GM21360 (cell line): ENCODE results near the gene ZBTB26.
"Not testable (repeated sequence)": the region's sequence is repeated elsewhere in the genome, so short reads cannot be mapped to it uniquely, and the experiment has no call there.

Experiments
- ATAC-seq: cut with Tn5 transposase; IDR thresholded peaks from one replicate; pipeline ENCODE4 v1.9.1; 2021; ENCODE audit warnings: mild to moderate bottlenecking, moderate library complexity; ENCODE audit not compliant: unreplicated experiment

ZBTB26 gene

GRCh38 chr9:122929796-122930354 lies 1.4 kb downstream of the ZBTB26 start:
- ATAC-seq: no peak

- peak; percentile 50 for ATAC-seq
Observed at GRCh38 chr9:122923947-122924346, 7.4 kb downstream of the ZBTB26 start.

- no peak for ATAC-seq
Observed at GRCh38 chr9:122922713-122923112, 8.6 kb downstream of the ZBTB26 start.

GRCh38 chr9:122918310-122918709 lies 13.0 kb downstream of the ZBTB26 start:
- no peak for ATAC-seq

GRCh38 chr9:122912964-122913673 lies 18.2 kb downstream of the ZBTB26 start, which contains the start of gene ZBTB6:
TSS of gene ZBTB6 (minus strand) at chr9:122913323. CDS start at chr9:122912072, 1,251 bp downstream.
- peak; percentile 97 for ATAC-seq

GRCh38 chr9:122912671-122912963 lies 18.7 kb downstream of the ZBTB26 start:
- no peak for ATAC-seq

GRCh38 chr9:122906122-122906521 lies 25.2 kb downstream of the ZBTB26 start:
- not testable (repeated sequence) for ATAC-seq

GRCh38 chr9:122904823-122905710 lies 26.2 kb downstream of the ZBTB26 start, which contains the start of gene RC3H2:
TSS of gene RC3H2 (minus strand) at chr9:122905359. CDS start at chr9:122897509, 7,850 bp downstream.
- ATAC-seq: peak; percentile 90

GRCh38 chr9:122904466-122904822 lies 26.9 kb downstream of the ZBTB26 start:
- peak; percentile 18 for ATAC-seq

- ATAC-seq: no peak
Observed at GRCh38 chr9:122900791-122901190, 30.5 kb downstream of the ZBTB26 start.

- ATAC-seq: no peak
Observed at GRCh38 chr9:122897969-122898368, 33.3 kb downstream of the ZBTB26 start.

- no peak for ATAC-seq
Observed at GRCh38 chr9:122888480-122888879, 42.8 kb downstream of the ZBTB26 start.

- ATAC-seq: no peak
Observed at GRCh38 chr9:122883125-122883524, 48.2 kb downstream of the ZBTB26 start.

GRCh38 chr9:122879443-122879842 lies 51.9 kb downstream of the ZBTB26 start:
- no peak for ATAC-seq

- ATAC-seq: no peak
Observed at GRCh38 chr9:122875523-122875922, 55.8 kb downstream of the ZBTB26 start.

GRCh38 chr9:122867276-122867675 lies 64.0 kb downstream of the ZBTB26 start:
- ATAC-seq: not testable (repeated sequence)

GRCh38 chr9:122866079-122866478 lies 65.2 kb downstream of the ZBTB26 start:
- no peak for ATAC-seq
